WTC11 (cell line): ENCODE measurements around the gene ERC1. TPM values are rescaled to one million over a fixed set of nuclear protein-coding genes. Genes with fewer than 3 reads are reported as not detected.

Experiments used
- ATAC-seq: fragments of 200-7000 bp; cut with Tn5 transposase; 2 replicates; pipeline ENCODE4 v1.10.0; 2021; ENCODE audit warnings: mild to moderate bottlenecking, moderate library complexity
- CTCF ChIA-PET: fragments of 300-600 bp; sonication (Branson Sonifier 250); formaldehyde crosslinking; loops from one replicate; lab custom pipeline; 2021; ENCODE audit warnings: antibody characterized with exemption; lab: Charles Lee
- POLR2A ChIA-PET: fragments of 350-600 bp; sonication (Branson Sonifier 250); formaldehyde crosslinking; loops from one replicate; lab custom pipeline; 2021; ENCODE audit warnings: antibody characterized with exemption; lab: Charles Lee
- DNase-seq: peaks from one replicate; pipeline ENCODE4 v3.0.0; 2021; ENCODE audit warnings: low spot score
- H3K27ac Mint-ChIP-seq: 2 replicates; pipeline ENCODE4 v1.8.0; 2021; ENCODE audit warnings: mixed read lengths
- H3K27me3 Mint-ChIP-seq: 2 replicates; pipeline ENCODE4 v1.8.0; 2021; ENCODE audit warnings: low read depth, mild to moderate bottlenecking, moderate library complexity, mixed read lengths
- H3K36me3 Mint-ChIP-seq: 2 replicates; pipeline ENCODE4 v1.8.0; 2021; ENCODE audit warnings: mixed read lengths
- H3K4me1 Mint-ChIP-seq: 2 replicates; pipeline ENCODE4 v1.8.0; 2022; ENCODE audit warnings: mixed read lengths
- H3K4me3 Mint-ChIP-seq: 2 replicates; pipeline ENCODE4 v1.8.0; 2021; ENCODE audit warnings: mild to moderate bottlenecking, moderate library complexity, mixed read lengths
- H3K9me3 Mint-ChIP-seq: 2 replicates; pipeline ENCODE4 v1.8.0; 2021; ENCODE audit warnings: mixed read lengths
- ATF2 ChIP-seq: sonication (generic); formaldehyde crosslinking; IDR thresholded peaks from 2 replicates; pipeline ENCODE4 v1.8.1; 2022; ENCODE audit warnings: low read depth, missing genetic modification reagents, borderline replicate concordance
- CTCF ChIP-seq: fragments of 200-600 bp; IDR thresholded peaks from 2 replicates; pipeline ENCODE4 v1.8.0; 2022; ENCODE audit warnings: antibody characterized with exemption
- FOXK1 ChIP-seq: sonication (generic); formaldehyde crosslinking; IDR thresholded peaks from 2 replicates; pipeline ENCODE4 v1.8.0; 2022; ENCODE audit warnings: mild to moderate bottlenecking, moderate library complexity, missing genetic modification reagents
- FOXP4 ChIP-seq: sonication (generic); formaldehyde crosslinking; IDR thresholded peaks from 2 replicates; pipeline ENCODE4 v1.8.0; 2022; ENCODE audit warnings: mild to moderate bottlenecking, missing genetic modification reagents
- GRHL2 ChIP-seq: fragments of 250-450 bp; sonication (Bioruptor Pico); IDR thresholded peaks from 2 replicates; pipeline ENCODE4 v1.8.0; 2022; ENCODE audit warnings: mild to moderate bottlenecking, moderate library complexity; ENCODE audit not compliant: insufficient replicate concordance, severe bottlenecking
- IRF1 ChIP-seq: sonication (generic); formaldehyde crosslinking; IDR thresholded peaks from 2 replicates; pipeline ENCODE4 v1.8.0; 2023; ENCODE audit warnings: missing genetic modification reagents
- KAT7 ChIP-seq: sonication (generic); formaldehyde crosslinking; IDR thresholded peaks from 2 replicates; pipeline ENCODE4 v1.8.1; 2023; ENCODE audit warnings: missing genetic modification reagents, mild to moderate bottlenecking, borderline replicate concordance
- NR1H2 ChIP-seq: sonication (generic); formaldehyde crosslinking; IDR thresholded peaks from 2 replicates; pipeline ENCODE4 v1.9.0; 2021; ENCODE audit warnings: mild to moderate bottlenecking, moderate library complexity, missing genetic modification reagents
- RELA ChIP-seq: sonication (generic); formaldehyde crosslinking; IDR thresholded peaks from 2 replicates; pipeline ENCODE4 v1.8.1; 2022; ENCODE audit warnings: missing genetic modification reagents, mild to moderate bottlenecking, borderline replicate concordance
- RORB ChIP-seq: fragments of 250-450 bp; sonication (Bioruptor Pico); IDR thresholded peaks from 2 replicates; pipeline ENCODE4 v1.9.0; 2021; ENCODE audit warnings: mild to moderate bottlenecking
- TEAD4 ChIP-seq: sonication (generic); formaldehyde crosslinking; IDR thresholded peaks from 2 replicates; pipeline ENCODE4 v1.8.0; 2022; ENCODE audit warnings: mild to moderate bottlenecking, missing genetic modification reagents
- TP53 ChIP-seq: sonication (generic); formaldehyde crosslinking; IDR thresholded peaks from 2 replicates; pipeline ENCODE4 v1.8.1; 2023; ENCODE audit warnings: mild to moderate bottlenecking, missing genetic modification reagents
- USF2 ChIP-seq: sonication (generic); formaldehyde crosslinking; IDR thresholded peaks from 2 replicates; pipeline ENCODE4 v1.8.1; 2023; ENCODE audit warnings: mild to moderate bottlenecking, missing genetic modification reagents, moderate library complexity
- ZNF121 ChIP-seq: sonication (generic); formaldehyde crosslinking; IDR thresholded peaks from 2 replicates; pipeline ENCODE4 v1.8.0; 2023; ENCODE audit warnings: missing genetic modification reagents
- ZNF219 ChIP-seq: sonication (generic); formaldehyde crosslinking; IDR thresholded peaks from 2 replicates; pipeline ENCODE4 v1.8.0; 2023; ENCODE audit warnings: missing genetic modification reagents, mild to moderate bottlenecking, borderline replicate concordance
- ZSCAN18 ChIP-seq: fragments of 250-450 bp; sonication (Bioruptor Pico); IDR thresholded peaks from 2 replicates; pipeline ENCODE4 v2.1.2; 2022; ENCODE audit warnings: mild to moderate bottlenecking, moderate library complexity
- total RNA-seq: library from RNA; stranded (reverse); gene quantifications from 3 replicates; pipeline ENCODE4 v1.2.3, GENCODE V29; 2021

The ERC1 gene
- total RNA-seq, 1 experiment from 2014 or later, result 47.5 TPM

- H3K27ac Mint-ChIP-seq, result no peak overlapping the region
- H3K36me3 Mint-ChIP-seq, result no peaks in the 10 kb centered on the region; the same call in 1 of the 2 replicates
- ChIA-PET POLR2A (no interaction called here), CTCF (interaction anchor here (1.2 kb wide), 1 partner anchor 139 kb away, joined by 3 read pairs; no protein-coding TSS in a partner anchor)
- ATAC-seq (no peak), DNase-seq (no peak)
- H3K27me3 Mint-ChIP-seq, result no peaks in the 10 kb centered on the region
- TF ChIP-seq ATF2 (CRISPR knock-in tag) (no peak), CTCF (no peak), RORB (CRISPR knock-in tag) (no peak), NR1H2 (CRISPR knock-in tag) (no peak), RELA (CRISPR knock-in tag) (no peak), TP53 (CRISPR knock-in tag) (no peak), ZNF219 (CRISPR knock-in tag) (no peak), FOXK1 (CRISPR knock-in tag) (no peak), ZSCAN18 (CRISPR knock-in tag) (no peak), TEAD4 (CRISPR knock-in tag) (no peak), USF2 (CRISPR knock-in tag) (no peak), FOXP4 (CRISPR knock-in tag) (no peak)
- no peaks in the 10 kb centered on the region for H3K4me1 Mint-ChIP-seq
- H3K9me3 Mint-ChIP-seq, result 0 out of 2 replicates have a peak, but pooled peaks cover 4% of the 10 kb centered on the region
- no peak overlapping the region for H3K4me3 Mint-ChIP-seq
Observed at GRCh38 chr12:1256991-1257390, 266.0 kb downstream of the ERC1 start.

GRCh38 chr12:1262011-1262410, 271.0 kb downstream of the ERC1 start:
- Mint-ChIP-seq H3K27ac (no peak overlapping the region), H3K4me1 (no peaks in the 10 kb centered on the region), H3K27me3 (no peaks in the 10 kb centered on the region), H3K36me3 (peaks cover 10% of the 10 kb centered on the region), H3K9me3 (no peaks in the 10 kb centered on the region), H3K4me3 (no peak overlapping the region)
- ChIA-PET POLR2A (no interaction called here), CTCF (no interaction called here)
- DNase-seq, result no peak
- no peak for TF ChIP-seq GRHL2 (CRISPR knock-in tag)
- no peak for TF ChIP-seq KAT7 (CRISPR knock-in tag)
- TF ChIP-seq ZNF121 (CRISPR knock-in tag), result no peak
- no peak for TF ChIP-seq IRF1
- TF ChIP-seq TP53 (CRISPR knock-in tag), result no peak
- ATAC-seq, result no peak
